ENCODE measurements around the gene LDLRAD2. TPM values are rescaled to one million over a fixed set of nuclear protein-coding genes. Genes with fewer than 3 reads are reported as not detected.
"Not testable (repeated sequence)": the region's sequence is repeated elsewhere in the genome, so short reads cannot be mapped to it uniquely, and the experiment has no call there.

The LDLRAD2 gene
- total RNA-seq, 4 donors from 2014 or later: 0.22 TPM; not detected in 3

- Histone ChIP-seq H3K27me3 (no peaks in the 10 kb centered on the region), H3K36me3 (no peaks in the 10 kb centered on the region), H3K4me1 (peaks cover 32 to 42% of the 10 kb centered on the region in 2 donors), H3K27ac (peak overlapping the region in 1 of 3 donors; percentile 9), H3K9me3 (no peaks in the 10 kb centered on the region), H3K4me3 (replicated peaks in 1 of 3) (no peak overlapping the region)
- 93% methylated on average over 4 of the region's 4 CpGs for WGBS, 2 donors
- TF ChIP-seq CTCF (IDR thresholded peaks at IDR 0.05) (no peak), POLR2A (IDR thresholded peaks at IDR 0.05) (no peak)
- DNase-seq: no peak
- intact Hi-C loops (cut with DNase I): no loop called here
Observed at GRCh38 chr1:21766210-21766609, 45.9 kb upstream of the LDLRAD2 start.

- intact Hi-C loops (cut with DNase I); H3K9me3 ChIP-seq; H3K27ac ChIP-seq; H3K36me3 ChIP-seq; H3K4me3 ChIP-seq (replicated peaks in 1 of 3); H3K27me3 ChIP-seq; DNase-seq: not testable (repeated sequence)
- WGBS, 2 donors: 96% methylated on average over 8 of the region's 8 CpGs
- H3K4me1 ChIP-seq: peaks cover 30 to 39% of the 10 kb centered on the region in 2 donors
Observed at GRCh38 chr1:21767106-21767505, 45.0 kb upstream of the LDLRAD2 start.

GRCh38 chr1:21770201-21770600 lies 41.9 kb upstream of the LDLRAD2 start:
- no peak for TF ChIP-seq POLR2A (IDR thresholded peaks at IDR 0.05)
- no peak for TF ChIP-seq CTCF (IDR thresholded peaks at IDR 0.05)
- intact Hi-C loops (cut with DNase I): no loop called here
- Histone ChIP-seq H3K36me3 (no peaks in the 10 kb centered on the region), H3K4me1 (peaks cover 3 to 11% of the 10 kb centered on the region in 2 donors), H3K27ac (no peak overlapping the region), H3K9me3 (no peaks in the 10 kb centered on the region), H3K4me3 (replicated peaks in 1 of 3) (no peak overlapping the region), H3K27me3 (no peaks in the 10 kb centered on the region)
- no peak for DNase-seq
- WGBS, 2 donors: 87 to 91% methylated on average over 2 of the region's 2 CpGs

GRCh38 chr1:21770602-21771001 lies 41.5 kb upstream of the LDLRAD2 start:
- 95 to 97% methylated on average over 9 of the region's 9 CpGs for WGBS, 2 donors
- H3K9me3 ChIP-seq; DNase-seq; H3K4me3 ChIP-seq (replicated peaks in 1 of 3); H3K27me3 ChIP-seq; H3K4me1 ChIP-seq; H3K36me3 ChIP-seq; intact Hi-C loops (cut with DNase I); H3K27ac ChIP-seq: not testable (repeated sequence)

GRCh38 chr1:21771672-21772071 lies 40.4 kb upstream of the LDLRAD2 start:
- H3K9me3 ChIP-seq; H3K4me3 ChIP-seq (replicated peaks in 1 of 3); intact Hi-C loops (cut with DNase I); H3K36me3 ChIP-seq; H3K27me3 ChIP-seq; H3K27ac ChIP-seq; DNase-seq; H3K4me1 ChIP-seq: not testable (repeated sequence)
- WGBS, 2 donors: 73 to 79% methylated on average over 10 of the region's 10 CpGs

- peak overlapping the region in 1 of 3 donors; percentile 18 for H3K27ac ChIP-seq
- TF ChIP-seq POLR2A (IDR thresholded peaks at IDR 0.05) (no peak), CTCF (IDR thresholded peaks at IDR 0.05) (no peak)
Observed at GRCh38 chr1:21773585-21773984, 38.5 kb upstream of the LDLRAD2 start.

More at GRCh38 chr1:21773585-21773984, 38.5 kb upstream of the LDLRAD2 start:
- 69 to 79% methylated on average over 3 of the region's 3 CpGs for WGBS, 2 donors
- intact Hi-C loops (cut with DNase I): no loop called here
- no peaks in the 10 kb centered on the region for H3K9me3 ChIP-seq
- DNase-seq: no peak
- H3K4me1 ChIP-seq: no peaks in the 10 kb centered on the region
- no peaks in the 10 kb centered on the region for H3K27me3 ChIP-seq
- no peaks in the 10 kb centered on the region for H3K36me3 ChIP-seq
- H3K4me3 ChIP-seq (replicated peaks in 1 of 3): no peak overlapping the region

Measured in thyroid gland (tissue), 4 donors.